HG03060 (cell line): Measurements from ENCODE around the gene RTEL1.
"Not testable (repeated sequence)": the region's sequence is repeated elsewhere in the genome, so short reads cannot be mapped to it uniquely, and the experiment has no call there.

Experiments used
- ATAC-seq: cut with Tn5 transposase; IDR thresholded peaks from one replicate; pipeline ENCODE4 v1.9.1; 2021; ENCODE audit warnings: low read depth, moderate number of reproducible peaks; ENCODE audit not compliant: unreplicated experiment

The RTEL1 gene

GRCh38 chr20:63708301-63709148 lies 50.4 kb downstream of the RTEL1 start:
- ATAC-seq = no peak

GRCh38 chr20:63709149-63709527 lies 51.0 kb downstream of the RTEL1 start:
- no peak for ATAC-seq

GRCh38 chr20:63711085-63711645 lies 53.1 kb downstream of the RTEL1 start:
- no peak for ATAC-seq

- no peak for ATAC-seq
Measured at GRCh38 chr20:63712191-63712590, 54.1 kb downstream of the RTEL1 start.

- ATAC-seq = no peak
Measured at GRCh38 chr20:63714858-63715257, 56.7 kb downstream of the RTEL1 start.

DNA sequence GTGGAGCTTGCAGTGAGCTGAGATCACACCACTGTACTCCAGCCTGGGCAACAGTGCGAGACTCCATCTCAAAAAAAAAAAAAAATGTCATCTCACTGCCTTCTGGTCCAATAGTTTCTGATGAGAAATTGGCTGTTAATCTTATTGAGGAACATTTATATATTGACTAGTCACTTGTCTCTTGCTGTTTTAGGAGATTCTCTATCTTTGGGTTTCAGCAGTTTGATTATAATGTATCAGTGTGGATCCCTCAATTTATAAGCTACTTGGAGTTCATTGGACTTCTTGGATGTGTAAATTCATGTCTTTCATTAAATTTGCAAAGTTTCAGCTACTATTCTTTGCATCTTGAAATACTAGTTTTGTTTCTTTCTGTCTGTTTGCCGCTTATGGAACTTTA lies 60.9 kb downstream of the RTEL1 start:
- ATAC-seq = no peak

DNA sequence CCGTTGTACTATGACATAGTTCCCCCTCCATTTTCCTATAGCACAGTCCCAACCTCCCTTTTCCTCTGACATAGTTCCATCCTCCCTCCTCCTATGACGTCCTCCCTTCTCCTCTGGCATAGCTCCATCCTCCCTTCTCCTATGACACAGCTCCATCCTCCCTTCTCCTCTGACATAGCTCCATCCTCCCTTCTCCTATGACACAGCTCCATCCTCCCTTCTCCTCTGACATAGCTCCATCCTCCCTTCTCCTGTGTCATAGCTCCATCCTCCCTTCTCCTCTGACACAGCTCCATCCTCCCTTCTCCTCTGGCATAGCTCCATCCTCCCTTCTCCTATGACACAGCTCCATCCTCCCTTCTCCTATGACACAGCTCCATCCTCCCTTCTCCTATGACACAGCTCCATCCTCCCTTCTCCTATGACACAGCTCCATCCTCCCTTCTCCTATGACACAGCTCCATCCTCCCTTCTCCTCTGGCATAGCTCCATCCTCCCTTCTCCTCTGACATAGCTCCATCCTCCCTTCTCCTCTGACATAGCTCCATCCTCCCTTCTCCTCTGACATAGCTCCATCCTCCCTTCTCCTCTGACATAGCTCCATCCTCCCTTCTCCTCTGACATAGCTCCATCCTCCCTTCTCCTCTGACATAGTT lies 65.0 kb downstream of the RTEL1 start:
- not testable (repeated sequence) for ATAC-seq

- not testable (repeated sequence) for ATAC-seq
Measured at GRCh38 chr20:63730189-63730733, 72.1 kb downstream of the RTEL1 start.

DNA sequence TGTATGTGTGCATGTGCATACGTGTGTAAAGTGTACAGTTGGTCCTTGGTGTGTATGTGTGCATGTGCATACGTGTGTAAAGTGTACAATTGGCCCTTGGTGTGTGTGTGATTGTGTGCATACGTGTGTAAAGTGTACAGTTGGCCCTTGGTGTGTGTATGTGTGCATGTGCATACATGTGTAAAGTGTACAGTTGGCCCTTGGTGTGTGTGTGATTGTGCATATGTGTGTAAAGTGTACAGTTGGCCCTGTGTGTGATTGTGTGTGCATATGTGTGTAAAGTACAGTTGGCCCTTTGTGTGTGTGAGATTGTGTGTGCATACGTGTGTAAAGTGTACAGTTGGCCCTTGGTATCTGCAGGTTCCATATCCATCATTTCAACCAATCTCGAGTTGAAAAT lies 73.3 kb downstream of the RTEL1 start:
- no peak for ATAC-seq

DNA sequence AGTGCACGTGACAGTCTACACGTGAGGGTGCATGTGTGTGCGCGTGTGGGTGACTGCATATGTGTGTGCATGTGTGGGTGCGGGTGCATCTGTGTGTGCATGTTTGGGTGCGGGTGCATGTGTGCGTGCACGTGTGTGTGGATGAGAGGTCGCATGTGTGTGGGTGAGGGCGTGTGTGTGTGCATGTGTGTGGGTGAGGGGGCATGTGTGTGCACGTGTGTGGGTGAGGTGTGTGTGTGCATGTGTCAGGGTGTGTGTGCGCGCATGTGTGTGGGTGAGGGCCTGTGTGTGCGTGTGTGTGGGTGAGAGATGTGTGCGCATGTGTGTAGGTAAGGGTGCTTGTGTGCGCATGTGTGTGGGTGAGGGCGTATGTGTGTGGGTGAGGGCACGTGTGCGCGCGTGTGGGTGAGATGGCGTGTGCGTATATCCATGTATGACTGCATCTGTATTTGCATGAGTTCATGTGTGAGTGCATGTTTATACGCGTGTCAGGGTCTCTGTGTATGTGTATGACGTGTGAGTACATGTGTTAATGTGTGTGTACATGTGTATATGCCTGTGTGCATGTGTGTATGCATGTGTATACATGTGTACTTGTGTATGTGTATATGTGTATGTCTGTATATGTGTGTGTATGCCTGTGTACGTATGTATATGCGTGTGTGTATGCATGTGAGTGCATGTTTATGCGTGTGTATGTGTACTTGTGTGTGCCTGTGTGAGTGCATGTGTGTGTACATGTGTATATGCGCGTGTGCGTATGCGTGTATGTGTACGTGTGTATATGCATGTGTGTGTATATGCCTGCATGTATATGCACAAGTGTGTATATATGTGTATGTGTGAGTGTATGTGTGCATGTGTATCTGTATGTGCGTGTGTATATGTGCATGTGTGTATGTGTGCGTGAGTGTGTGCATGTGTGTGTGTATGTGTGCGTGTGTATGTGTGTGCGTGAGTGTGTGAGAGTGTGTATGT lies 74.3 kb downstream of the RTEL1 start:
- no peak for ATAC-seq

- ATAC-seq = no peak
Measured at GRCh38 chr20:63733117-63733516, 75.0 kb downstream of the RTEL1 start.

GRCh38 chr20:63733579-63734081 lies 75.5 kb downstream of the RTEL1 start:
- ATAC-seq = no peak

- ATAC-seq = no peak
Measured at GRCh38 chr20:63734111-63734945, 76.2 kb downstream of the RTEL1 start.

- ATAC-seq = no peak
Measured at GRCh38 chr20:63734946-63735858, 77.1 kb downstream of the RTEL1 start.

GRCh38 chr20:63735859-63736718 lies 78.0 kb downstream of the RTEL1 start, which contains the start of gene LIME1:
Gene LIME1, plus strand, starts transcription at chr20:63736664. Its CDS starts 886 bp downstream, at chr20:63737550.
- no peak for ATAC-seq

DNA sequence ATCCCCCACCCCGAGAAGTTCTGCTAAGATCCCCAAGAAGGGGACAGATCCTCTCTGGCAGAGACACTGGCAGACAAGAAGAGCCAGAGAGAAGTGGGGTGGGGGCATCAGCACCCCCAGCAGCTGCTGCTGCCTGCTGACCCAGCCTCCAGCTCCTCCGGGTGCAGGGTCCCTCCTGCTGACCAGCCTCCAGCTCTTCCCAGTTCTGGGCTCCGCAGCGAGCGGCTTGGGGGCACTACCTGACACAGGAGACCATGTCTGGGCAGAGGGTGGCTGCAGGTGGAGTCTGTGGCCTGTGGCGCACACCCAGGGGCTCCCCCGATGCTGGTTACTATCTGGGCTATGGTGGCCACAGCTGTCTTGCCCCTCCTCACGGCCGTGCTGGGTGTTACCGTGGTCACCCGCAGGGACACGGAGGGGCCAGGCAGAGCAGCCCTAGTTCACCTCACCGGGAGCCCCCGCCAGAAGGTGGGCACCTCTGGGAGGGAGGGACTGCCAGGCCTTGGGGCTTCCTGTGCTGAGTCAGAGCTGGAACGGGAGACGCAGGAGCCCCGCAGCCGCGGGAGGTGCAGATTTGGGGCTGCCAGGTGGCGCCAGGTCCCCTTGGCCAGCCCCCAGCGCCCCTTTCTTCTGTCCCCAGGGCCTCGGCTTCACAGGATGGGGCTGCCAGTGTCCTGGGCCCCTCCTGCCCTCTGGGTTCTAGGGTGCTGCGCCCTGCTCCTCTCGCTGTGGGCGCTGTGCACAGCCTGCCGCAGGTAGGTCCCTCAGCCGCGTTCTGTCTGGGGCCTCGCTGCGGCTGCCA lies 79.0 kb downstream of the RTEL1 start:
- ATAC-seq = no peak

DNA sequence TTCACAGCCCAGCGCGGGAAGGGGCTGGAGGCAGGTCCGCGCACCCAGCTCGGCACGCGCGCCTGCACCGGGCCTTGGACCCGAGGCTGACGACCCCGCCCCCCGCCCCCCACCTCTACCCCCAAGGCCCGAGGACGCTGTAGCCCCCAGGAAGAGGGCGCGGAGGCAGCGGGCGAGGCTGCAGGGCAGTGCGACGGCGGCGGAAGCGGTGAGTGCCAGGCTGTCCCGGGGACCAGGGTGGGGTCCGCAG lies 79.5 kb downstream of the RTEL1 start:
- ATAC-seq = no peak
